GM06990 (cell line): Measurements from ENCODE around the gene CLRN1.

Experiments
- DNase-seq: peaks from one replicate; pipeline ENCODE4 v3.0.0-alpha.2; 2011; ENCODE audit not compliant: insufficient read length; ENCODE audit errors: extremely low read depth
- H3K27me3 ChIP-seq: replicated peaks from 2 replicates; pipeline ENCODE4 v1.6.0; 2011; ENCODE audit warnings: low read length; ENCODE audit not compliant: control insufficient read depth, insufficient read depth
- H3K36me3 ChIP-seq: 2 replicates; pipeline ENCODE4 v1.5.1; 2011; ENCODE audit warnings: low read length; ENCODE audit not compliant: control insufficient read depth, insufficient read depth
- H3K4me3 ChIP-seq: replicated peaks from 2 replicates; pipeline ENCODE4 v1.5.1; 2011; ENCODE audit warnings: low read depth, mild to moderate bottlenecking, control low read depth, low read length
- TF ChIP-seq, protein P1 (sequence below): IDR thresholded peaks from 2 replicates; pipeline ENCODE4 v1.5.1; 2011; ENCODE audit warnings: low read length, control low read depth, mild to moderate bottlenecking, inconsistent platforms; ENCODE audit not compliant: insufficient read depth, poor library complexity, severe bottlenecking

CLRN1 gene, protein sequence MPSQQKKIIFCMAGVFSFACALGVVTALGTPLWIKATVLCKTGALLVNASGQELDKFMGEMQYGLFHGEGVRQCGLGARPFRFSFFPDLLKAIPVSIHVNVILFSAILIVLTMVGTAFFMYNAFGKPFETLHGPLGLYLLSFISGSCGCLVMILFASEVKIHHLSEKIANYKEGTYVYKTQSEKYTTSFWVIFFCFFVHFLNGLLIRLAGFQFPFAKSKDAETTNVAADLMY

GRCh38 chr3:150972366-150973071 is at the start of gene CLRN1:
CLRN1 (minus strand) TSS chr3:150972727; CDS start chr3:150972708, 19 bp downstream.
- H3K4me3 ChIP-seq, result no peak within 1 kb of the TSS
- TF ChIP-seq, protein P1, sequence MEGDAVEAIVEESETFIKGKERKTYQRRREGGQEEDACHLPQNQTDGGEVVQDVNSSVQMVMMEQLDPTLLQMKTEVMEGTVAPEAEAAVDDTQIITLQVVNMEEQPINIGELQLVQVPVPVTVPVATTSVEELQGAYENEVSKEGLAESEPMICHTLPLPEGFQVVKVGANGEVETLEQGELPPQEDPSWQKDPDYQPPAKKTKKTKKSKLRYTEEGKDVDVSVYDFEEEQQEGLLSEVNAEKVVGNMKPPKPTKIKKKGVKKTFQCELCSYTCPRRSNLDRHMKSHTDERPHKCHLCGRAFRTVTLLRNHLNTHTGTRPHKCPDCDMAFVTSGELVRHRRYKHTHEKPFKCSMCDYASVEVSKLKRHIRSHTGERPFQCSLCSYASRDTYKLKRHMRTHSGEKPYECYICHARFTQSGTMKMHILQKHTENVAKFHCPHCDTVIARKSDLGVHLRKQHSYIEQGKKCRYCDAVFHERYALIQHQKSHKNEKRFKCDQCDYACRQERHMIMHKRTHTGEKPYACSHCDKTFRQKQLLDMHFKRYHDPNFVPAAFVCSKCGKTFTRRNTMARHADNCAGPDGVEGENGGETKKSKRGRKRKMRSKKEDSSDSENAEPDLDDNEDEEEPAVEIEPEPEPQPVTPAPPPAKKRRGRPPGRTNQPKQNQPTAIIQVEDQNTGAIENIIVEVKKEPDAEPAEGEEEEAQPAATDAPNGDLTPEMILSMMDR, result no peak
- H3K27me3 ChIP-seq, result no peaks in the 10 kb centered on the region; the same call in 1 of the 2 replicates
- DNase-seq, result no peak
- H3K36me3 ChIP-seq, result no peaks in the 10 kb centered on the region

GRCh38 chr3:151016478-151016795 is 43.9 kb upstream of the CLRN1 start:
- Histone ChIP-seq H3K4me3 (no peak overlapping the region), H3K27me3 (peaks cover 2% of the 10 kb centered on the region)
- no peak for DNase-seq

GRCh38 chr3:151015767-151016477 is 43.4 kb upstream of the CLRN1 start:
- Histone ChIP-seq H3K27me3 (peaks cover 2% of the 10 kb centered on the region), H3K36me3 (no peaks in the 10 kb centered on the region), H3K4me3 (no peak overlapping the region)
- DNase-seq, result no peak
- TF ChIP-seq, protein P1, result no peak

More at GRCh38 chr3:151016478-151016795, 43.9 kb upstream of the CLRN1 start:
- TF ChIP-seq, protein P1, result no peak
- H3K36me3 ChIP-seq, result no peaks in the 10 kb centered on the region

DNA sequence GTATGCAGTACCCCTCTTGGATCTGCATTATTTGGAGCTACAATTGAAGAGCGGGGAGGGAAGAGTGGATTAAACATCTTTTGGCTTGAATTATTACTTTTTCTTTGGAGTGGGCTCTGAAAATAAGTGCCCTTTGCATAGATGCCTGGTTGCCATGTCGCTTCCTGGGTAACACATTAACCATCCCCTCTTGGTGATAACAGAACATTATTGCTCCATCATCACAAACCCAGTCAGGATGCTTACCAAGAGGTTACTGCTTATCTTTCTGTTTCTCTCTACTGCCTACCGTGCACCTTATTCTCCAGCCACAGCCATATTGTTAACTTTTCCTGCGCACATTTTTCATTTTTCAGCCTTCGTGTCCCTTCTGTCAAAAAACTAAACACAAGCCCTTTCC is 42.7 kb upstream of the CLRN1 start:
- Histone ChIP-seq H3K36me3 (no peaks in the 10 kb centered on the region), H3K4me3 (no peak overlapping the region), H3K27me3 (peaks cover 2% of the 10 kb centered on the region)
- DNase-seq, result no peak
- TF ChIP-seq, protein P1, result no peak

DNA sequence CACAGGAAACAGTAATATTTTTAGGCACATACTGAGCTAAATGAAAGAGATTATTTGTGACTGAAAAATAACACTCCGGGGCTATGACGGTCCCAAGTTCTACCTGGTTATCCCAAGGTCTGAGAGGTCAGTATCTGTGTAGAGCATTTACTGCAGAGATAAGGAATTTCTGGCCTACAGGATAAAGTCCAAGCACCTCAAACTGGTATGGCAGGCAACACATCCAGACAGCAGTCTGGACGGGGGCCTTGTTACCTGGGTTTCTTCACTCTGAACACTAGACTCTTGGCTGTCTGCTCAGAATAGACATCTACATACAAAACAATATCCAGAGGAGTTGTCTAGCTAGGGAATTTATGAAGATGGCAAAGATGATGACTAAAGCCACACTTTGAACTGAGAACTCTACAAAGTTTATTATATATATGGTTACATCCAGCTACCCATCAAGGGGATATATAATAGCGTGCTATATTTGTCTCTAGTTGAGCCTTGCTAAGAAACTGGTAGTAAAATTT is 42.0 kb upstream of the CLRN1 start:
- DNase-seq, result no peak
- Histone ChIP-seq H3K4me3 (no peak overlapping the region), H3K36me3 (no peaks in the 10 kb centered on the region), H3K27me3 (peaks cover 2% of the 10 kb centered on the region)
- TF ChIP-seq, protein P1, result no peak
